Heart right ventricle (tissue), 16 donors: ENCODE results near the gene PLA2G5. TPM values are rescaled to one million over a fixed set of nuclear protein-coding genes. Genes with fewer than 3 reads are reported as not detected.

Source experiments
- ATAC-seq, 8 donors: fragments of 200-7000 bp; cut with Tn5 transposase; one replicate each; pipeline ENCODE4 v1.9.1; 2020; ENCODE audit warnings: mild to moderate bottlenecking in 8 of 8, moderate library complexity in 8 of 8, moderate number of reproducible peaks in 1 of 8
- DNase-seq, 2 donors: peaks; one replicate each; pipeline ENCODE4 v3.0.0-alpha.2; 2020
- H3K27ac ChIP-seq, 10 donors: fragments of 200-600 bp; sonication (generic) in 2 of 10; one replicate each; pipeline versions ENCODE4 v1.5.0 to v1.8.0; 2020 to 2022; ENCODE audit warnings: mild to moderate bottlenecking in 3 of 10
- H3K27me3 ChIP-seq, 7 donors: fragments of 200-600 bp; one replicate each; pipeline ENCODE4 v1.8.0; 2021 to 2022; ENCODE audit warnings: mild to moderate bottlenecking in 2 of 7
- H3K36me3 ChIP-seq, 9 donors: fragments of 200-600 bp; sonication (generic) in 1 of 9; one replicate each; pipeline versions ENCODE4 v1.5.0 to v1.8.0; 2020 to 2022; ENCODE audit warnings: mild to moderate bottlenecking in 2 of 9
- H3K4me1 ChIP-seq, 9 donors: fragments of 200-600 bp; sonication (generic) in 1 of 9; one replicate each; pipeline versions ENCODE4 v1.5.0 to v1.8.0; 2020 to 2022; ENCODE audit warnings: mild to moderate bottlenecking in 4 of 9
- H3K4me3 ChIP-seq, 10 donors: fragments of 200-600 bp; sonication (generic) in 2 of 10; one replicate each; pipeline versions ENCODE4 v1.5.0 to v1.8.0; 2020 to 2022; ENCODE audit warnings: mild to moderate bottlenecking in 7 of 10, moderate library complexity in 2 of 10
- H3K9me3 ChIP-seq, 11 donors: fragments of 200-600 bp in 10 of 11; sonication (generic) in 2 of 11; one replicate each; pipeline versions ENCODE4 v1.5.0 to v1.8.0; 2013 to 2022; ENCODE audit warnings: mild to moderate bottlenecking in 2 of 11, control low read depth in 1 of 11, moderate library complexity in 1 of 11
- CTCF ChIP-seq, 9 donors: fragments of 200-600 bp; sonication (generic) in 2 of 9; IDR thresholded peaks; one replicate each; pipeline versions ENCODE4 v1.5.0 to v1.8.0; 2021 to 2022; ENCODE audit warnings: antibody characterized with exemption in 9 of 9, mild to moderate bottlenecking in 5 of 9, moderate library complexity in 1 of 9
- WGBS, 2 donors: extraction: QIAGEN DNeasy Blood & Tissue Kit; methylation state at CpG; one replicate each; pipeline ENCODE4 v1.1.7; 2013; ENCODE audit warnings: inconsistent platforms in 1 of 2; 5-methylcytosine and 5-hydroxymethylcytosine counted together
- intact Hi-C, 10 donors: fragments of 100-400 bp; cut with DNase I; formaldehyde crosslinking; loops; one replicate each; pipeline versions ENCODE4 v1.11.1 to v1.14.2; 2022
- polyA plus RNA-seq, 2 donors: library from polyadenylated mRNA; stranded (reverse); fragments of 200-250 nt; gene quantifications; one replicate each; pipeline ENCODE4 v1.2.3, GENCODE V29; 2013
- total RNA-seq, 10 donors: library from RNA; stranded (reverse); fragmentation: NEBNext Ultra II Directional in 3 of 10; extraction: Animal tissue kit (Norgen Biotek cat#: 25700) in 3 of 10; gene quantifications; one replicate each; pipeline versions ENCODE4 v1.2.1 to v1.2.4, GENCODE V29; 2021 to 2023
- donor health status: Arrhythmogenic right ventricular cardiomyopathy.
- donor health status: ischemic (EF 13 %, LVEDD 7.1; RV severe dilation, severe dysfunction).
- donor health status: healthy with polysubstance abuse.
- donor health status: DM: no; HTN: yes; CAD: no.
- donor health status: DM: no; HTN: no; CAD: no.
- donor health status: ischemic (EF 25% LVEDD 6.9; RV normal size, moderate dysfunction).
- donor health status: ischemic (EF 25% LVEDD 5.7; RV mildly dilated, moderate dysfunction).
- donor health status: healthy.
- donor health status: DM: yes; HTN: yes; CAD: no.
- donor health status: Ischemic cardiomyopathy.
- donor health status: ischemic (EF 35%, LVEDD 5.7; RV mildly dilated, moderate dysfunction).
- donor health status: nonischemic (EF 11% LVEDD 7.7; RV severe dilation, severe dysfunction).
- donor health status: DM: yes; HTN: yes; CAD: no.
- donor health status: PGD.
- donor health status: ischemic (EF 29% LVEDD 5.4; RV normal size, mild dysfunction).
- donor health status: nonischemic (EF 23%, LVEDD 6.1; RV moderate dilation, normal function).

PLA2G5 gene
- total and polyA plus RNA-seq, 12 donors: 31.5 to 133 (median 49.3) TPM

- DNase-seq: no peak
Observed at GRCh38 chr1:20061866-20062265, 8.1 kb upstream of the PLA2G5 start.

GRCh38 chr1:20063861-20064292 lies 6.1 kb upstream of the PLA2G5 start:
- no peak for DNase-seq
- 92% methylated on average over 2 of the region's 2 CpGs for WGBS, 2 donors
- H3K9me3 ChIP-seq: no peaks in the 10 kb centered on the region
- ATAC-seq: no peak
- peaks cover 0 to 30% (median 4%) of the 10 kb centered on the region in 9 donors for H3K4me1 ChIP-seq
- no peak overlapping the region for H3K4me3 ChIP-seq
- intact Hi-C loops: no loop called here
- no peak for TF ChIP-seq CTCF (IDR thresholded peaks at IDR 0.05)
- H3K27me3 ChIP-seq: no peaks in the 10 kb centered on the region
- peaks cover 0 to 7% (median 0%) of the 10 kb centered on the region in 9 donors for H3K36me3 ChIP-seq
- H3K27ac ChIP-seq: peak overlapping the region in 1 of 10 donors; percentile 8

More at GRCh38 chr1:20061866-20062265, 8.1 kb upstream of the PLA2G5 start:
- ATAC-seq: no peak
- no peak for TF ChIP-seq CTCF (IDR thresholded peaks at IDR 0.05)
- intact Hi-C loops: no loop called here
- Histone ChIP-seq H3K4me1 (peaks cover 0 to 43% (median 12%) of the 10 kb centered on the region in 9 donors), H3K4me3 (no peak overlapping the region), H3K9me3 (no peaks in the 10 kb centered on the region), H3K36me3 (peaks cover 0 to 7% (median 0%) of the 10 kb centered on the region in 9 donors), H3K27me3 (no peaks in the 10 kb centered on the region), H3K27ac (no peak overlapping the region)
- WGBS, 2 donors: 86 to 88% methylated on average over 4 of the region's 4 CpGs

GRCh38 chr1:20068722-20069121 lies 1.3 kb upstream of the PLA2G5 start:
- H3K9me3 ChIP-seq: no peaks in the 10 kb centered on the region
- intact Hi-C loops: no loop called here
- H3K36me3 ChIP-seq: peaks cover 0 to 6% (median 0%) of the 10 kb centered on the region in 9 donors
- no peak for DNase-seq
- no peak for ATAC-seq
- TF ChIP-seq CTCF (IDR thresholded peaks at IDR 0.05): no peak
- 72 to 76% methylated on average over 7 of the region's 7 CpGs for WGBS, 2 donors
- H3K4me3 ChIP-seq: no peak overlapping the region
- H3K27me3 ChIP-seq: no peaks in the 10 kb centered on the region
- H3K4me1 ChIP-seq: peaks cover 5 to 49% (median 37%) of the 10 kb centered on the region in 9 donors
- H3K27ac ChIP-seq: peak overlapping the region in 5 of 10 donors; percentile 77 to 91 (median 89)

- intact Hi-C loops: loop anchor here in 2 of 10 donors (5.0 to 10.0 kb wide), 2 partner anchors 43 to 96 kb away; partner anchors contain the start of gene PLA2G2A (in 1 of the 2)
- Histone ChIP-seq H3K27ac (peak overlapping the region; percentile 71 to 91 (median 88)), H3K4me1 (peaks cover 5 to 65% (median 46%) of the 10 kb centered on the region in 9 donors), H3K27me3 (no peaks in the 10 kb centered on the region), H3K36me3 (peaks cover 0 to 6% (median 0%) of the 10 kb centered on the region in 9 donors), H3K4me3 (peak overlapping the region; percentile 20 to 63 (median 49)), H3K9me3 (no peaks in the 10 kb centered on the region)
- ATAC-seq: peak; percentile 37 to 80 (median 70)
- 45 to 50% methylated on average over 10 of the region's 10 CpGs for WGBS, 2 donors
- TF ChIP-seq CTCF (IDR thresholded peaks at IDR 0.05): no peak
- DNase-seq: no peak
Observed at GRCh38 chr1:20070357-20070756, 363 bp downstream of the PLA2G5 start.
